NCI-H774 (cell line): ENCODE results near the gene C3orf18.
A peak's percentile ranks its signal among the peaks of the same experiment; 100 is the strongest.

ENCODE experiments used
- DNase-seq: peaks from one replicate; lab custom pipeline; 2025; lab: John Stamatoyannopoulos, UW

The C3orf18 gene

GRCh38 chr3:50603261-50604109 lies 35.9 kb upstream of the C3orf18 start:
- DNase-seq, result no peak

- no peak for DNase-seq
Measured at GRCh38 chr3:50602595-50603191, 35.1 kb upstream of the C3orf18 start.

GRCh38 chr3:50600841-50601591 lies 33.5 kb upstream of the C3orf18 start:
- peak; percentile 58 for DNase-seq

- no peak for DNase-seq
Measured at GRCh38 chr3:50600141-50600753, 32.7 kb upstream of the C3orf18 start.

GRCh38 chr3:50599716-50600118 lies 32.2 kb upstream of the C3orf18 start:
- DNase-seq, result no peak

GRCh38 chr3:50599115-50599715 lies 31.7 kb upstream of the C3orf18 start:
- no peak for DNase-seq

GRCh38 chr3:50594253-50594785 lies 26.8 kb upstream of the C3orf18 start:
- DNase-seq, result no peak

GRCh38 chr3:50592568-50592967 lies 25.0 kb upstream of the C3orf18 start:
- DNase-seq, result no peak

- no peak for DNase-seq
Measured at GRCh38 chr3:50591196-50591741, 23.7 kb upstream of the C3orf18 start.

GRCh38 chr3:50588759-50589433 lies 21.3 kb upstream of the C3orf18 start:
- no peak for DNase-seq

GRCh38 chr3:50587806-50588758 lies 20.5 kb upstream of the C3orf18 start:
- DNase-seq, result no peak

- no peak for DNase-seq
Measured at GRCh38 chr3:50587373-50587772, 19.8 kb upstream of the C3orf18 start.

- no peak for DNase-seq
Measured at GRCh38 chr3:50586763-50587070, 19.2 kb upstream of the C3orf18 start.

- DNase-seq, result no peak
Measured at GRCh38 chr3:50585919-50586762, 18.6 kb upstream of the C3orf18 start.

- no peak for DNase-seq
Measured at GRCh38 chr3:50584391-50584790, 16.8 kb upstream of the C3orf18 start.

- DNase-seq, result no peak
Measured at GRCh38 chr3:50583897-50584296, 16.4 kb upstream of the C3orf18 start.

- no peak for DNase-seq
Measured at GRCh38 chr3:50582083-50582482, 14.5 kb upstream of the C3orf18 start.

GRCh38 chr3:50581459-50581842 lies 13.9 kb upstream of the C3orf18 start:
- no peak for DNase-seq
